Astrocyte of the spinal cord (primary cell): ENCODE results near the gene SUPT20HL1.
"Not testable (repeated sequence)": the region's sequence is repeated elsewhere in the genome, so short reads cannot be mapped to it uniquely, and the experiment has no call there.

ENCODE experiments used
- DNase-seq: peaks from one replicate; pipeline ENCODE4 v3.0.0; 2011; ENCODE audit warnings: low read depth, low spot score
- H3K4me3 ChIP-seq: 2 replicates; pipeline ENCODE4 v1.5.1; 2011; ENCODE audit warnings: low read depth, mild to moderate bottlenecking, low read length, moderate library complexity
- CTCF ChIP-seq: IDR thresholded peaks from 2 replicates; pipeline ENCODE4 v1.5.1; 2012; ENCODE audit warnings: low read depth, mild to moderate bottlenecking, low read length, inconsistent platforms
- in situ Hi-C: cut with HindIII; loops from 2 replicates; pipeline ENCODE4 v1.10.0; 2017; ENCODE audit warnings: low sequenced_read_pairs

Gene SUPT20HL1

DNA sequence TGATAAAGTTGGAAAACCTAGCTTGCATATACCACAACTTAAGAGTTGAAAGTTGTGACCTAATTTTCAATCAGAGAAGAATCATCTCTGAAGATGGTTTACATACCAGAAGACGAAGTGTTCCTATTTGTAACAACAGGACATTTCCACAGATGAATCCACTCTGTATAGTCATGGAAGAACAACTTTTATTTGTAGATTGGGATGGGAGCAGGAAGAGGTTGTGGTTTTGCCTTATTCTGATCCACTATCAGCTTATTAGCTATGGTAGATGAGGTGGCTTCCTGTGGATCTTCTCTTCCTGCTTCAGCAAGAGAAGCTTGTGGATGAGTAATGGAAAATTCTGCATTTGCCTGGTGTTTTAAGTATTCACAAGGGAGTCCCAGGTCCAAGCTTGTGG lies 18.6 kb upstream of the SUPT20HL1 start:
- no peak overlapping the region for H3K4me3 ChIP-seq
- DNase-seq, result peak; percentile 76
- in situ Hi-C loops, result no loop called here
- no peak for TF ChIP-seq CTCF

DNA sequence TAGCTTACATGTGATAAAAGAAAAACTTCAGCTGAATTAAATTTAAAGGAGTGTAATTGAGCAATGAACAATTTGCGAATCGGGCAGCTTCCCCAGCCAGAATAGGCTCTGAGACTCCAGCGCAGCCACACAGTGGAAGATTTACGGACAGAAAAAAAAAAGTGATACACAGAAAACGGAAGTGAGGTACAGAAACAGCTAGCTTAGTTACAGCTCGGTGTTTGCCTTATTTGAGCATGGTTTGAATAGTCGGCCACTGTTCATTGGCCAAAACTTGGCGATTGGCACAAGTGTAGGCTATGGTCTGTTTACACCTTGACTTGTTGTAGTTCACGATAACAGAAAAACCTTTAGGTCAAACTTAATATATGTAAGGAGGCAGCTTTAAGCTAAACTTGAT lies 16.7 kb upstream of the SUPT20HL1 start:
- TF ChIP-seq CTCF, result no peak
- in situ Hi-C loops, result no loop called here
- DNase-seq, result no peak

DNA sequence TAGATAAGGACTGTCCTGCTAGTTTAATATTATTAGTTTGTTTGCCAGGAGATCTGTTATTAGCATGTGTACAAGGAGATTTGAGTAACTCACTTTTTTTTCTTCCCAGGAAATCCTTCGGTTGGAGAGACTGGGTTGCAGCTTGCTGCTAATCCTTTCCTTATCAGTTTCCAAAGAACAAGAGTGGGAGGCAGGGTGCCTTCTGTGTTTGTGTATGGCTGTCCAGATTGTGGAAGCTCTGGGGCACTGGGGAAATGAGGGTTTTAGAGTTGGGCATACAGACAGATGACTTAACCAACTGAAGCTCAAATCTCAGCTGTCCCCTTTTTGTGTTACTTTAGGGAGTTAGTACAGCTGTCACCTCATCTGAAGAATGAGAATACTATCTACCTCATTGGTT lies 12.6 kb upstream of the SUPT20HL1 start:
- H3K4me3 ChIP-seq, result no peak overlapping the region
- no peak for DNase-seq
- in situ Hi-C loops, result no loop called here
- no peak for TF ChIP-seq CTCF

More for the DNA sequence above, 16.7 kb upstream of the SUPT20HL1 start:
- H3K4me3 ChIP-seq, result no peak overlapping the region

DNA sequence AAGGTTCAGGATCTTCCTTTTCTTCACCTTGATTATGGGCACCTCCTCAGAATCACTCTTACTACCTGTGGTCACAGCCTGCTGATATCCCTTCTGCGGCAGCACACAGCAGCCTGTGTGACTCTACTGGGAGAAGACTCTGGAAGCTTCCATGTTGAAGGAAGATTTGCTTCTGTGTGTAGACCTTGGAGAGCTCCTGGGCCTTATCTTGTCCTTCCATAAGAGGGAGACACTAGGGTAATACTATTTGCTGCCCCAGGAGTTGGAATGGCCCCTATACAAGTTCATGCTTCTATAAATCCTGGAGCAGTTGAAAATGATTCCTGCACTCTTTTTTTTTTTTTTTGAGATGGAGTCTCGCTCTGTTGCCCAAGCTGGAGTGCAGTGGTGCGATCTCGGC lies 10.2 kb upstream of the SUPT20HL1 start:
- no peak for DNase-seq
- H3K4me3 ChIP-seq, result no peak overlapping the region
- in situ Hi-C loops, result no loop called here
- TF ChIP-seq CTCF, result no peak

GRCh38 chrX:24355095-24355494 lies 5.3 kb upstream of the SUPT20HL1 start:
- in situ Hi-C loops, result no loop called here
- no peak for DNase-seq
- no peak overlapping the region for H3K4me3 ChIP-seq
- no peak for TF ChIP-seq CTCF

DNA sequence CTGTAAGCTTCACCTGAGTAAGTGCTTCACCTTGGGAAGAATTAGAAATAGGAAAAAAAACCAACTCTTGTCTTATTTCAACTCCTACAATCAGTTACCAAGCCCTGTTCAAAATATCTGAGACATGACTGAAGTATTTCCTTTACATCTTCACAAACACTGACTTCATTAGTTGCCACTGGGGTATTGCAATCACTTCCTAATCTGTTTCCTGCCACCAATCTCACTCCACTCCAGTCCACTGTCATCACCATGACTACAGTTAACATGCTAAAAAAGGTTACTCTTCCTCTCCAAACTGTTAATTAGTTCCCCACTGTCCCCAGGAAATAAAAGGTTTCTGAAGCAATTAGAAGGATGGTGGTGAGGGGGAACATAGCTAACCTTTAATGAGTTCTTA lies 3.3 kb upstream of the SUPT20HL1 start:
- no peak overlapping the region for H3K4me3 ChIP-seq
- in situ Hi-C loops, result no loop called here
- no peak for TF ChIP-seq CTCF
- no peak for DNase-seq

- in situ Hi-C loops, DNase-seq: not testable (repeated sequence)
Measured at GRCh38 chrX:24362089-24362745, 1.8 kb downstream of the SUPT20HL1 start.

GRCh38 chrX:24363432-24364181 lies 3.2 kb downstream of the SUPT20HL1 start:
- DNase-seq, H3K4me3 ChIP-seq, in situ Hi-C loops: not testable (repeated sequence)

More at GRCh38 chrX:24362089-24362745, 1.8 kb downstream of the SUPT20HL1 start:
- H3K4me3 ChIP-seq, result not testable (repeated sequence)
